Fibroblast of skin of left biceps (primary cell): ENCODE data around the gene CRTC3.
"Not testable (repeated sequence)": the region's sequence is repeated elsewhere in the genome, so short reads cannot be mapped to it uniquely, and the experiment has no call there.

Experiments used
- DNase-seq, 2 experiments: peaks; one replicate each; pipeline ENCODE4 v3.0.0-alpha.2; 2013; ENCODE audit warnings: low read depth in 2 of 2

CRTC3 gene

DNA sequence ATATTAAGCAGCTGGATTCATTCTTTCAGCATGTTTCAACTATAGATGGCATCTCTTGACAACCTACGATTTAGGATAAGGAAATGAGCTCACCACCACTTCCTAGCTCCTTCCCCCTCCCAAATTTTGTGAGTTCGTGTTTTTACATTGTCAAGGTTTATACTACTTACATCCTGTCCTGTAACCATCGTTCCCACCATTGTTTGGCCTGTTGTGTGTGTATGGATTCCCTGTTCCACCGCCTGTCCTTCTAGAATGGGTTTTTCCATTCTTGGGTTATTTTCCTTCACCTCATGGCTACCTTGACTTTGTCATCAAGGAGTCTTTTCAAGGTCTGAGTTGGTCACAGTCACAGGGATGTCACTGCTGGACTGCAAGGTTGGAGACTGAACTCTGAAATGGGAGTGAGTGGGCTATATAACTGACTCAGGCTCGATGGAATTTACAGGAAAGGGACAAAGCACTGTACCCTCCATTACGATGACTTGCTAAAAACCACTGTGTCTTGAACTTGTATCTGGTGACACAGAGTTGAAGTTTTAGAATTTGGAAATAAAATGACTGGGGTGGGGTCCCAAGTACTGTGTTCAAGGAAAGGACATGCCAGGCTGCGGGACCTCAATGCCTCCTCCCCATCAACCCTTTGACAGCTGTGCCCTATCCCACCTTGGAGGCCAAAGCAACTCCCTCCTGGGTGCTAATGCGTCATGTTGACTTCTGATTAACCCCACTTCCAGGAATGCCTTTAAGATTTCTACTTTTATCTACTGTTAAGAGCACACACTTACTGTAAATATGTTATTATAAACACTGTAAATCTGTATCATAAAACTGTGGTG, 120.6 kb downstream of the CRTC3 start:
- no peak for DNase-seq

DNA sequence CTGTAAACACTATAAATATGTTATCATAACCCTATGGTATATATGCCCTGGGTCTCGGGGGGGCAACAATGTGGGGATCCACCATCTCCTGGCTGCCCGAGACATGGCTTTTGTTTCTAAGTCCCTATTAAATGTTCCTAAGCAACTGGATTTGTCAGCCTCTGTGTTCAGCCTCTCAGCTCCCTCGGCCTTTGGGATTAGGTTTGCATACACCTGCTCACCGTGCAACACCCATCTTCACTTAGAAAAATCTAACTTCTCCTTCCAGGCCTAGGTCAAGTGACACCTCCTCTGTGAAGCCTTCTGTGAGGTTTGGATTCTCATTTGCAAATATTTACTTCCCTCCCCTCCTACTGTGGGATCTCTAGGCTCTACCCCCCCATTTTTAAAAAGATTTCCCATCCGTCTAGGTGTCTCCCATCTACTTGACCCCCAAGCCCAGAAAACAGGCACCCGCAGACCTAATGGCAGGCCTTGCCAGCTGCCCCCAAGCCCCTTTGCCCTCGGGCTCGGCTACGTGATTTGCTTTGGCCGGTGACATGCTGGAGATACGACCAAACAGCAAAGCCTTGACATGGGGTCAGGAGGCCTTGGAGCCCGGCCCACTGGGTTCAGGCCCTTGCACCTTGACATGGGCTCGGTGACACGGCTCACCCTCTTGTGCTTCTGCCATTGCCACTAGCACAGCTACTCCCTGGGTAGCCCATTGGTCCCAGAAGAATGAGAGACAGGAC, 121.4 kb downstream of the CRTC3 start:
- DNase-seq = no peak

DNA sequence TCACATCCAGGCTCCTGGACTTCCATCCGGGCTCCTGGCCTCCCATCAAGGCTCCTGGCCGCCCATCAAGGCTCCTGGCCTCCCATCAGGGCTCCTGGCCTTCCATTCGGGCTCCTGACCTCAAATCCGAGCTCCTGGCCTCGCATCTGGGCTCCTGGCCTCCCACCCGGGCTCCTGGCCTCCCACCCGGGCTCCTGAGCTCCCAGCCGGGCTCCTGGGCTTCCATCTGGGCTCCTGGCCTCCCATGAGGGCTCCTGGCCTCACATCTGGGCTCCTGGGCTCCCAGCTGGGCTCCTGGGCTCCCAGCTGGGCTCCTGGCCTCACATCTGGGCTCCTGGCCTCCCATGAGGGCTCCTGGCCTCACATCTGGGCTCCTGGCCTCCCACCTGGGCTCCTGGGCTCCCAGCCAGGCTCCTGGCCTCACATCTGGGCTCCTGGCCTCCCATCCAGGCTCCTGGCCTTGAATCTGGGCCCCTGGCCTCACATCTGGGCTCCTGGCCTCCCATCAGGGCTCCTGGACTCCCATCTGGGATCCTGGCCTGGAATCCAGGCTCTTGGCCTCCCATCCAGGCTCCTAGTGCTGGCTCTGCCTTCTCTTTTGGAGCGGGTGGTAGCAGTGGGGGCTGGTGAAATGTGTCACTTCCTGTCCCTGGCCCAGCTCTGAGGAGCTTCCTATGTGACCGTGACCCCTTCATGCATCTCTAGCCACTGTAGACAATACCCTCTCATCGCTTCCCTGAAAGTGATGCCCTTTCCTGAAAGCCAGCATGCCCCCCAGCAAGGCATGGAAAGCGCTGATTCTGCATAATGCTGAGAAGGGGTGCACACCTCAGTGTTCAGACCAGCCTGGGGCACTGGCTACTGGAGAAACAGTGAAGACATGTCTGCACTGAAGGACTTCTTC, 124.8 kb downstream of the CRTC3 start:
- DNase-seq = no peak

DNA sequence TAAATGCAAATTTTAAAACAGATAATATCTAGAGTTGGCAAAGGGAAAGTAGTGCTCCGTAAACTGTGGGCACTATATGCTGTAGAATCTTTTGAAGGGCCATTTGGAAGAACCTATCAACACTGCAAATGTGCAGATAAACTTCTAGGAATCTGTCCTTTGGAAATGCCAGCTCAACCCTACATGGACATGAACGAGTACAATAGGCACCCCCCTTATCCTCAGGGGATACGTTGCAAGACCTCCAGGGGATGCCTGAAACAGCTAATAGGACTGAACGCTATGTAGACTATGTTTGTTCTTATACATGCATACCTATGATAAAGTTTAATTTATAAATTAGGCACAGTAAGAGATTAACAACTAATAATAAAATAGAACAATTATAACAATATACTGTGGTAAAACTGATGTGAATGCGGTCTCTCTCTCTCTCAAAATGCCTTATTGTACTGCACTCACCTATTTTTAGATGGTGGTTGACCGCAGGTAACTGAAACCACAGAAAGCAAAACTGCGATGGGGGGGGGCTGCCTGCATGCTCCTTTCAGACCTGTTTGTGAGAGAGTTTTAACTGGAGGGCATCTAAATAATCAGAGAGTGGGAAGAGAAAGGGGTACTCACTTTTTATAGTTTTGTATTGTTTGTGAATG, 127.9 kb downstream of the CRTC3 start:
- not testable (repeated sequence) for DNase-seq

DNA sequence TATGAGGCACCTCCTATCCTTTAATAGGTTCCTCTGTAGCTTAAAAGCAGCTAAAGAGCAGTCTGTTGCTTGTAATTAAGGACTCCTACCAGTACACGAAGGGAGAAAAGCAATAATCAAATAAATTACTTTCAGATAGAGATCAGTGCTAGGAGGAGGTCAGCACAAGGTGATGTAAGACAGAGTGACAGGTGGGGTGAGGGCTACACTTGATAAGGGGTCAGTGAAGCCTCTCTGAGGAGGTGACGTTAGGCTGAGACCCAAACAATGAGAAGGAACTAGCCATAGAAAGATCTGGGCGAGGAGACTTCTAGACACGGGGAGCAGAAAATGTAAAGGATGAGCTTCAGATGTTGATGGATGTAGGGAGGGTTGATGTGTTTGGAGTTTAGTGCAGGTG, 129.8 kb downstream of the CRTC3 start:
- DNase-seq = no peak

DNA sequence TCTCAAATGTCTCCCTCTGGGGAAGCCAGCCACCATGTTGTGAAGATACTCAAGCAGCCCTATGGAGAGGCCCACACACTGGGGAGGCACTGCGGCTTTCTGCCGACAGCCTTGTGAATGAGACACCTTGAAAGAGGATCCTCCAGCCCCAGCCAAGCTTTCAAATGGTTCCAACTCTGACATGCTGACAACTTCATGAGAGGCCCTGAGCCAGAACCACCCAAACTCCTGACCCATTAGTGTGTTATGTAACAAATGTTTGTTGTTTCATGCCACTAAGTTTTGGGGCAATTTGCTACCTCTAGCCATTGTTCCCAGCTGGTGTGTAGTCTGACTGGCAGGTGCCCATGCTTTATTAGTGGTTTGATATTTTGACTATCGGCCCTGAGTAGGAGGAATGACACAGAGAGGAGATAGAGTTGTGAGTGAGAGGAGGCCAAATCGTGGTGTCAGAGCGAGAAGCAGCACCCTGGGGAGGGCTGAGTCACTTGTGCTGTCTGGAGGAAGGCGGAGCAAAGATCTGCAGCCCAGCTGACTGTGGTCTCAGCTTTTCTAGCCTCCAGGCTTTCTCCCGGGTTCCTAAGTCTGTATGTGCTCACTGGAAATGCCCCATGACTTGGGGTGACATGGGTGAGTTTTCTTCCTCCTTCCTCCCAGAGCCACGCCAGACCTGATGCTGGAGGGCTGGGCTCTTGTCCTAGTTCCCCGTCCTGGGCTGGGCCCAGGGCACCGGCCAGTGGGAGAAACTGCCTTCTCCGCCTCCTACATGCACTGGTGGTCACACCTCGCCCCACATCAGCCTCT, 130.7 kb downstream of the CRTC3 start:
- peak; percentile 50 for DNase-seq

DNA sequence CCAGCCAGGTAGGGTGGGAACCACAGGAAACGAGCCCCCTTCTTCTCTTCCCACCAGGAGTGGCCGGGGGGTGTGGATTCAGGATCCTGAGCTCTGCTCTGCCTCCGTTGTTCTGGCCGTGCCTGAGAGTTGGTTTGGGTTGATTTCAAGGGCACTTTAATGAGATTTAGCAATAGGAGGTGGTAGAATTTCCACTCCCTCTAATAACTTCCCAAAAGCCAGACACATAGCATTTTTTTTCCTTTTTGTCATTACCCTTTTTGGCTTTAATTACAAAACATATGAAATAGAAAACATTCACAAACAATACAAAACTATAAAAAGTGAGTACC, 131.2 kb downstream of the CRTC3 start:
- not testable (repeated sequence) for DNase-seq

DNA sequence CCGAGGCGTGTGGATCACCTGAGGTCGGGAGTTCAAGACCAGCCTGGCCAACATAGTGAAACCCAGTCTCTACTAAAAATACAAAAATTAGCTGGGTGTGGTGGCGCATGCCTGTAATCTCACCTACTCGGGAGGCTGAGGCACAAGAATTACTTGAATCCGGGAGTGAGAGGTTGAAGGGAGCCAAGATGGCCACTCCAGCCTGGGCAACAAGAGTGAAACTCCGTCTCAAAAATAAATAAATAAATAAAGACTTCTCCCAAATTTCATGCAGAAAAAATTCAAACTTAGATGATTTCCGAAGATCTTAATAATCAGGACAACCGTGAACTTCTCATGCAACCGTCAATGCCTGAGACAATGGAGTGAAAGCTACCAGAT, 134.3 kb downstream of the CRTC3 start:
- DNase-seq = not testable (repeated sequence)

DNA sequence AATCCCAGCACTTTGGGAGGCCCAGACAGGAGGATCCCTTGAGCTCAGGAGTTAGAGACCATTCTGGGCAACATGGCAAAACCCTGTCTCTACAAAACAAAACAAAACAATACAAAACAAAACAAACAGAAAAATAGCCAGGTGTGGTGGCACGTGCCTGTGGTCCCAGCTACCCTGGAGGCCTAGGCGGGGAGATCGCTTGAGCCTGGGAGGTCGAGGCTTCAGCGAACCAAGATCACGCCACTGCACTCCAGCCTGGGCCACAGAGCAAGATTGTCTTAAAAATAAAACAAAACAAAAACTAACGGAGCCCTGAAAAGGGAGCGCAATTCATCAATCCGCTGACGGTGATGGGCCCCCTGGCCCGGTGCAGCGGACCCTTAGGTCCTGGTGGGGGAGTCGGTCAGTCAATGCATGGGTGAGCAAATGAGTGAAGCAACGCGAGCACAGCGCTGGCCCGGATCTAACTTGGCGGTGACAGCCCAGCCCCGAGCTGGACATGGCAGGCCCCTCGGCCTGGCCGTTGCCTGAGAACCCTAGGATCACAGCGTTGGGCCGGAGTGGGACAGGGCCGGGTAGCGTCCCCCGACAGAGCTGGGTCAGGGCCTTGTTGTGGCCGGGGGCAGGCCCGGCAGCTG, 135.0 kb downstream of the CRTC3 start:
- no peak for DNase-seq

DNA sequence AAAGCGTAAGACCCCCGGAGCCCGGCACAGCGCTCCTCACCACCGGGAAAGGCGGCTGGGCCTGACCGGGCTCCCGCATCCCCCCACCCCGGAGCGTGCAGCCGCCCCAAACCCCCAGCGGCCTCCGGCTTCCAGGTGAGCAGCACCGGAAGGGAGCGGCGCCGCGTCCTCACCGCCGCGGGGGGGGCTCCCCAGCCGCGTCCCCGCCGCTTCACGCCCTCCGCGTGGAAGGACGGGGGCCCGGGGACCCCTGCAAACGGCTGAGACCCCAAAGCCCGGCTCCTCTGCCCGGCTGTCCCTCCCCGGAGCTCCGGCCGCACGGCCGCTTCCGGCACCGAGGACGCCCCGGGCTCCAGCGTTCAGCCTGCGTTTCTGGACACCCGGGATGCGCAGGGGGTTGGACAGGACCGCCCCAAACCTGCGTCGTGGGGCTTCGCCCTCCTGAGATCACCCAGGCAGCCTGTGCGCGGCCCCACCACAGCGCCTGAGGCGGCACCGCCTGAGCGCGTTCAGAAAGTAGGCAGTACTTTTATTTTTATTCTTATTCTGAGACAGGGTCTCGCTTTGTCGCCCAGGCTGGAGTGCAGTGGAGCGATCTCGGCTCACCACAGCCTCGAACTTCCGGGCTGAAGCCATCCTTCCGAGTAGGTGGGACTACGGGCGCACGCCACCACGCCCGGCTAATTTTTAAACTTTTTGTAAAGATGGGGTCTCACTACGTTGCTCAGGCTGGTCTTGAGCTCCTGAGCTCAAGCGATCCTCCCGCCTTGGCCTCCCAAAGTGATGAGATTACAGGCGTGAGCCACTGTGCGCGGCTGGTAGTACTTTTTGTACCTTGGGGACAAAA, 135.8 kb downstream of the CRTC3 start:
- no peak for DNase-seq

DNA sequence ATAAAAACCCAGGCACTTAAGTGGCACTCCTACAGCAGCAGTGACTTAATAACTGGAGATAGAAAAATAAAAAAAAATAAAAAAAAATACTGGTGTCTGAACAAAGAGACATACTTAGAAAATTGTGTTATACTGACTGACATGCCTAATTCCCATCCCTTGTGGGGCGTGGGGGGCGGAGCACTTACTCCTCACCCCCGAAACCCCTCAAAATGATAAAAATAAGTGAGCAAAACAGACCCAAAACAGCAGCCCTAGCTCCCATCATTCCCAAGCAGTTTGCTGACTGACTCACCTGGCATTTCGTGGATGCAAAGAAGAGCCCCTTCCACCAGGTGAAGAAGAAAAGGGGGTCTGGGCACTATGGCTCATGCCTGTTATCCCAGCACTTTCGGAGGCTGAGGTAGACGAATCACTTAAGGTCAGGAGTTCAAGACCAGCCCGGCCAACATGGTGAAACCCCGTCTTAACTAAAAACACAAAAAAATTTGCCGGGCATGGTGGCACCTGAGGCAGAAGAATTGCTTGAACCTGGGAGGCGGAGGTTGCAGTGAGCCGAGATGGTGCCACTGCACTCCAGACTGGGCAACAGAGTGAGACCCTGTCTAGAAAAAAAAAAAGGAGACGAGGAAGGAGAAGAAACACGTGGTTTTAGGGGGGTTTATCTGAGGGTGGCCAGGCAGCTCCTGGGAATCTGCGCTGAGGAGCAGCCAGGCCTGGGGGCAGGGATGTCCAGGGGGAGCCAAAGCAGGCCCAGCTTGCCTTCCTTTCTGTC, 136.6 kb downstream of the CRTC3 start:
- no peak for DNase-seq

DNA sequence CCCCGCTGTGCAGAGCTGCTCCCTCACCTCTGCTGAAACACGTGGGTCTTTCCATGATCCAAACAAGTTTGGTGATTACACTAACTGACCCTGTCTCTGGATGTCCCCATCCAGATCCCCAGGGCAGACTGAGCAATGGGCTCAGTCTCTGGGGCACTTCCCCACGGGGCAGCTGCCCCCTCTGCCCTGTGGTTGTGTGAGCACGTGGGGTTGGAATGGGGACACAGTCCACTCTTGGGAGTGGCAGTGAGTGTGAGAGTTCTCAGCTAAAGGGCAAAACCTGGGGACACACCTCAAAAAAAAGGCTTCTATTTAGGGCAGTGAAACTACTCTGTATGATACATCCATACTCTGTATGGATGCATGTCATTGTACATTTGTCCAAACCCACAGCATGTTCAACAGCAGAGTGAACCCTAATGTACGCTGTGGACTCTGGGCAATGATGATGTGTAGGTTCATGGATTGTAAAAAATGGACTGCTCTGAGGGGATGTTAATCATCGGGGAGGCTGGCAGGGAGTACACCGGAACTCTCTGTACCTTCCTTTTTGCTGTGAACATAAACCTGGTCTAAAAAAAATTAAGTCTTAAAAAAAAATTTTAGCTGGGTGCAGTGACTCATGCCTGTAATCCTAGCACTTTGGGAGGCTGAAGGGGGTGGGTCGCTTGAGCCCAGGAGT, 137.5 kb downstream of the CRTC3 start:
- no peak for DNase-seq

DNA sequence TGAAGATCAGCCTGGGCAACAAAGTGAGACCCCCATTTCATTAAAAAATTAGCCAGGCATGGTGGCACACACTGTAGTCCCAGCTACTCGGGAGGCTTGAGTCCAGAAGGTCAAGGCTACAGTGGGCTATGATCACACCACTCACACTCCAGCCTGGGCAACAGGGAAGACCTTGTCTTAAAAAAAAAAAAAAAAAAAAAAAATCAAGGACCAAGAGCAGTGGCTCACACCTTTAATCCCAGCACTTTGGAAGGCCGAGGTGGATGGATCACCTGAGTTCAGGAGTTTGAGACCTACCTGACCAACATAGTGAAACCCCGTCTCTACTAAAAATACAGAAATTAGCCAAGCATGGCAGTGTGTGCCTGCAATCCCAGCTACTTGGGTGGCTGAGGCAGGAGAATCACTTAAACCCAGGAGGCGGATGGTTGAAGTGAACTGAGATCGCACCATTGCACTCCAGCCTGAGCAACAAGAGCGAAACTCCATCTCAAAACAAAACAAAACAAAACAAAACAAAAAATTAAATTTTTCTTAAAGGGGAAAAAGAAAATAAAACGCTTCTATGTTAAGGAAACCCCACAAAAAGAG, 138.1 kb downstream of the CRTC3 start:
- not testable (repeated sequence) for DNase-seq

DNA sequence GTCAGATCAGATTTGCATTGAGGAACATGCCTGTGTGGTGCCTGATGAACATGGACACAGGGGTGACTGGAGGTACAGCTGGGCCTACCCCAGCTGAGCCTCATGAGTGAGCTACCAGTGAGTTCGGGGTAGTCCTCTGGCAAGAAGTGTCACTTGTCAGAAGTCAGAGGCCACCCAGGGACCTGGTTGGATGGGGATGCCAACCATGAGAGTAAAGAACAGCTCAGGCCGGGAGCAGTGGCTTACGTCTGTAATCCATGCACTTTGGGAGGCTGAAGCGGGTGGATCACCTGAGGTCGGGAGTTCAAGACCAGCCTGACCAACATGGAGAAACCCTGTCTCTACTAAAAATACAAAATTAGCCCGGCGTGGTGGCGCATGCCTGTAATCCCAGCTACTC, 140.9 kb downstream of the CRTC3 start:
- not testable (repeated sequence) for DNase-seq

DNA sequence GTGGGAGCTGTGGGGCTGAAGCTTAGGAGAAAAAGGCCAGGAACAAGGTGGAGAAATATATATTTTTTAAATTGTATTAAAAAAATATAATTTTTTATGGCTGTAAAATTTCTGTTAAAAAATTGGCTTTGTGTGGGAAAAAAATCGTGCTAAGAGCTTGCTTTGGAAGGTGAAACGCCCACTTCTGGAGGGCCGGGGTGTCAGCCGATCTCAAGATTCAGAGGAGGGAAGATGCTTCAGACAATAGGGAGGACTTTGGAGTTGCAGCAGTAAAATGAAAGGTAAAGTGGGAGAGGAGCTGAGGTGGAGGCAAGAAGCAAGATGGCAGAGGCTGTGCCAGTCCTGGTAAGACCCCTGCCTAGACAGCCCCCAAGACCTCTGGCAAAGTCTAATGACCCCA, 141.5 kb downstream of the CRTC3 start:
- no peak for DNase-seq

DNA sequence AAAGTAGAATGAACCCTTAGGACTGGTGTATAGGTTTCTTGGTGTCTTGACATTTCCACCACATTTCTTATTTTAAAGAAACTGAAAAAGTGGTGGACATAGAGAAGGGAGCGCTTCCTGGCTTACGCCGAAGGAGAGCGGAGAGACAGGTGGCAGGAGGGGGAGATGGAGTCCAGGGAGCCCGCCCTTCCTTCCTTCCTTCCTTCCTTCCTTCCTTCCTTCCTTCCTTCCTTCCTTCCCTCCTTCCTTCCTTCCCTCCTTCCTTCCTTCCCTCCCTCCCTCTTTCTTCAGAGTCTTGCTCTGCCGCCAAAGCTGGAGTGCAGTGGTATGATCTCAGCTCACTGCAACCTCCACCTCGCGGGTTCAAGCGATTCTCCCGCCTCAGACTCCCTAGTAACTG, 143.6 kb downstream of the CRTC3 start:
- DNase-seq = not testable (repeated sequence)

DNA sequence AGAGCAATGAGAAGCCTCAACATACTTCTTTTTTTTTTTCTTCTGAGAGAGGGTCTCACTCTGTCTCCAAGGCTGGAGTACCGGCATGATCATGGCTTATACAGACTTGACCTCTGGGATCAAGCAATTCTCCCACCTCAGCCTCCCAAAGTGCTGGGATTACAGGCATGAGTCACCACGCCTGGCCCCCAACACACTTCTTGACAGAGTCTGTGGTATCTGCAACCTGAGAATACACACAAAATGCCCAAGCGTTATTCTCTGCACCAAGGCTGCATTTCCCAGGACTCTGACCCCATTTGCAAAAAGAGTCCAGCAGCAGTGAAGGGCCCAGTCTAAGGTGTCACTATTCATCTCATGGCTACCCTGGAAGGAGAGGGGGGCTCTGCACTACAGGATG, 144.8 kb downstream of the CRTC3 start:
- DNase-seq = no peak

DNA sequence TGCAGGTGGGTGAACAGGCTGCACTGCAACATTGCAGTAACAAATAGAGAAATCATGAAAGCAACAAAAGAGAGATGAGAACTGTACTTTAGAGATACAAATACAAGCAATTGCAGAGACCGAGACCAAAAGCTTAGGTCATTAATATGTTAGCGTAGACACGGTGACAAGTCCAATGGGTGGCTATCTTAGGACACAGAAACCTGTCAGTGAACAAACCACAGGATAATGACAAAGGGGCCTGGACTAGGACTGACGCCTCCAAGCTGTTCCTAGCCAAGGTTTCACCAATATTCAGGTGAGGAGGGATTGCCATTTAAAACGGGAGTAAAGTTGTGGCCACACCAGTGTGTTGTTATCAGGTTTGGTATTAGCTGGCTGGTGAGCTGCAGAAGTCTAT, 145.7 kb downstream of the CRTC3 start:
- no peak for DNase-seq
